Skeletal muscle tissue (tissue), 4 donors: ENCODE measurements around the gene GALNT18. TPM values are rescaled to one million over a fixed set of nuclear protein-coding genes. Genes with fewer than 3 reads are reported as not detected.
"Not testable (repeated sequence)": the region's sequence is repeated elsewhere in the genome, so short reads cannot be mapped to it uniquely, and the experiment has no call there.

Experiments
- H3K27ac ChIP-seq: one replicate; pipeline ENCODE4 v1.7.0; 2013; ENCODE audit warnings: mild to moderate bottlenecking, low read depth, low read length, inconsistent platforms
- H3K27me3 ChIP-seq, 3 donors: one replicate each; pipeline ENCODE4 v1.7.0; 2013; ENCODE audit warnings: low read length in 3 of 3; ENCODE audit not compliant: control insufficient read depth in 3 of 3, insufficient read depth in 3 of 3
- H3K36me3 ChIP-seq, 3 donors: one replicate each; pipeline ENCODE4 v1.7.0; 2013; ENCODE audit warnings: low read length in 3 of 3; ENCODE audit not compliant: control insufficient read depth in 3 of 3, insufficient read depth in 3 of 3
- H3K4me1 ChIP-seq, 3 donors: one replicate each; pipeline ENCODE4 v1.7.0; 2013; ENCODE audit warnings: low read length in 3 of 3, mild to moderate bottlenecking in 3 of 3; ENCODE audit not compliant: control insufficient read depth in 3 of 3, insufficient read depth in 3 of 3
- H3K4me3 ChIP-seq, 3 donors: one replicate each; pipeline ENCODE4 v1.7.0; 2013; ENCODE audit warnings: low read length in 3 of 3
- H3K9ac ChIP-seq, 3 donors: one replicate each; pipeline ENCODE4 v1.7.0; 2013; ENCODE audit warnings: low read length in 3 of 3, mild to moderate bottlenecking in 3 of 3, moderate library complexity in 2 of 3, low read depth in 1 of 3
- H3K9me3 ChIP-seq, 3 donors: one replicate each; pipeline ENCODE4 v1.7.0; 2013; ENCODE audit warnings: low read length in 3 of 3; ENCODE audit not compliant: control insufficient read depth in 3 of 3
- total RNA-seq: library from RNA; depleted of rRNA; stranded (reverse); fragments of >200 nt; gene quantifications from one replicate; pipeline ENCODE4 v1.2.3, GENCODE V29; 2014
- donor health status: Osteomylitis.

The GALNT18 gene
- total RNA-seq, 1 donor from 2014 or later: 9.4 TPM

GRCh38 chr11:11373934-11374333 is 247.9 kb downstream of the GALNT18 start:
- Histone ChIP-seq H3K4me3 (no peak overlapping the region), H3K27ac (no peak overlapping the region), H3K9ac (no peak overlapping the region), H3K9me3 (no peaks in the 10 kb centered on the region), H3K36me3 (peaks cover 0 to 2% (median 0%) of the 10 kb centered on the region in 3 donors), H3K27me3 (no peaks in the 10 kb centered on the region), H3K4me1 (peaks cover 0 to 3% (median 0%) of the 10 kb centered on the region in 3 donors)

- no peak overlapping the region for H3K27ac ChIP-seq
- H3K9ac ChIP-seq: no peak overlapping the region
- no peaks in the 10 kb centered on the region for H3K27me3 ChIP-seq
- H3K4me3 ChIP-seq: no peak overlapping the region
- H3K9me3 ChIP-seq: no peaks in the 10 kb centered on the region
- peaks cover 0 to 3% (median 0%) of the 10 kb centered on the region in 3 donors for H3K4me1 ChIP-seq
- peaks cover 0 to 2% (median 0%) of the 10 kb centered on the region in 3 donors for H3K36me3 ChIP-seq
These were observed 249.3 kb downstream of the GALNT18 start for GRCh38 chr11:11372461-11372860.

- H3K36me3 ChIP-seq: peaks cover 0 to under 1% (median 0%) of the 10 kb centered on the region in 3 donors
These were observed 250.9 kb downstream of the GALNT18 start for GRCh38 chr11:11370962-11371303.

GRCh38 chr11:11370255-11370961 is 251.4 kb downstream of the GALNT18 start:
- peaks cover 0 to 3% (median 0%) of the 10 kb centered on the region in 3 donors for H3K4me1 ChIP-seq
- H3K9ac ChIP-seq: no peak overlapping the region
- H3K36me3 ChIP-seq: peaks cover 0 to 3% (median 0%) of the 10 kb centered on the region in 3 donors
- no peaks in the 10 kb centered on the region for H3K9me3 ChIP-seq
- no peaks in the 10 kb centered on the region for H3K27me3 ChIP-seq
- no peak overlapping the region for H3K27ac ChIP-seq
- H3K4me3 ChIP-seq: no peak overlapping the region

More at GRCh38 chr11:11370962-11371303, 250.9 kb downstream of the GALNT18 start:
- H3K27me3 ChIP-seq: no peaks in the 10 kb centered on the region
- no peak overlapping the region for H3K4me3 ChIP-seq
- H3K27ac ChIP-seq: no peak overlapping the region
- H3K4me1 ChIP-seq: peaks cover 0 to 3% (median 0%) of the 10 kb centered on the region in 3 donors
- H3K9ac ChIP-seq: no peak overlapping the region
- no peaks in the 10 kb centered on the region for H3K9me3 ChIP-seq

- no peaks in the 10 kb centered on the region for H3K27me3 ChIP-seq
- H3K9ac ChIP-seq: no peak overlapping the region
- H3K27ac ChIP-seq: no peak overlapping the region
- H3K4me1 ChIP-seq: peaks cover 0 to 3% (median 0%) of the 10 kb centered on the region in 3 donors
- H3K36me3 ChIP-seq: peaks cover 0 to 3% (median 0%) of the 10 kb centered on the region in 3 donors
- H3K9me3 ChIP-seq: no peaks in the 10 kb centered on the region
- no peak overlapping the region for H3K4me3 ChIP-seq
These were observed 255.0 kb downstream of the GALNT18 start for GRCh38 chr11:11366793-11367192.

GRCh38 chr11:11363674-11364073 is 258.1 kb downstream of the GALNT18 start:
- H3K9ac ChIP-seq: no peak overlapping the region
- no peak overlapping the region for H3K27ac ChIP-seq
- no peaks in the 10 kb centered on the region for H3K9me3 ChIP-seq
- peaks cover 0 to 3% (median 0%) of the 10 kb centered on the region in 3 donors for H3K36me3 ChIP-seq
- H3K27me3 ChIP-seq: no peaks in the 10 kb centered on the region
- no peaks in the 10 kb centered on the region for H3K4me1 ChIP-seq
- H3K4me3 ChIP-seq: no peak overlapping the region

GRCh38 chr11:11359611-11360010 is 262.2 kb downstream of the GALNT18 start:
- no peaks in the 10 kb centered on the region for H3K27me3 ChIP-seq
- no peak overlapping the region for H3K27ac ChIP-seq
- no peak overlapping the region for H3K4me3 ChIP-seq
- no peaks in the 10 kb centered on the region for H3K4me1 ChIP-seq
- no peaks in the 10 kb centered on the region for H3K9me3 ChIP-seq
- H3K9ac ChIP-seq: no peak overlapping the region
- no peaks in the 10 kb centered on the region for H3K36me3 ChIP-seq

GRCh38 chr11:11356842-11357241 is 265.0 kb downstream of the GALNT18 start:
- Histone ChIP-seq H3K4me1 (no peaks in the 10 kb centered on the region), H3K9me3 (no peaks in the 10 kb centered on the region), H3K36me3 (no peaks in the 10 kb centered on the region), H3K4me3 (no peak overlapping the region), H3K27ac (no peak overlapping the region), H3K27me3 (no peaks in the 10 kb centered on the region), H3K9ac (no peak overlapping the region)

GRCh38 chr11:11352878-11353277 is 268.9 kb downstream of the GALNT18 start, which contains the start of gene CSNK2A3:
TSS of gene CSNK2A3 (minus strand) at chr11:11353250. CDS start at chr11:11353119, 131 bp downstream.
- H3K27ac ChIP-seq, H3K36me3 ChIP-seq, H3K27me3 ChIP-seq, H3K9me3 ChIP-seq, H3K4me3 ChIP-seq, H3K9ac ChIP-seq: not testable (repeated sequence)
- H3K4me1 ChIP-seq: peaks cover 14 to 20% (median 15%) of the 10 kb centered on the region in 3 donors

- not testable (repeated sequence) for H3K9me3 ChIP-seq, H3K27me3 ChIP-seq, H3K36me3 ChIP-seq, H3K27ac ChIP-seq, H3K9ac ChIP-seq, H3K4me3 ChIP-seq
- H3K4me1 ChIP-seq: peaks cover 14 to 20% (median 15%) of the 10 kb centered on the region in 3 donors
These were observed 270.0 kb downstream of the GALNT18 start for GRCh38 chr11:11351851-11352250.
